Measurements from ENCODE around the gene SPEF2.

The SPEF2 gene

DNA sequence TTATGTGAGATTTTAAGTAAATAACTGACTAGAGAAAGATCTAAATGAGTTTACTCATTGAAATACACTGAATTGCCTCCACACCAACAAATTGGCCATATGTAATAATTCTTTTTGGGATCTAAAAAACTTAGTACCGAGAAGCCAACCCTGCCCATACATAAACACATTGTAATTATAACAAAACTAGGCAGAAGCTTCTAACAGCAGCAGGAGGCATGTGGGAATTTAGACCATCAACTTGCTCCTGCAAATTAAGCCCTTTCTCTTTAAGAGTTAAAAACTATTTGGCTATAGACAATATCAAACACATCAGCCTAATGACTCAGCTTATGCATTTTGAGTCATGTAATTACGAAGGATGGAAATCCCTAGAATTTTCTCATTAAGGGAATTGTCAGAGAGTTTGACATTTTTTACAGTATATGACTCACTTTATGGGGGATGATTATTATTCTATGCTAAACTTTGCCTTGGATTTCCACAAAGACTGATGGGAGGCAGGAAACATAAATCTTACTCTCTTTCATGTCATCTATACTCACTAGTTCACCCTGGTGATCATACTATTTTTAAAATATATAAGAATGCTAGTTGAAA is 240.0 kb downstream of the SPEF2 start:
- no peak for DNase-seq

GRCh38 chr5:35859101-35859661 is 241.5 kb downstream of the SPEF2 start:
- DNase-seq, result no peak

DNA sequence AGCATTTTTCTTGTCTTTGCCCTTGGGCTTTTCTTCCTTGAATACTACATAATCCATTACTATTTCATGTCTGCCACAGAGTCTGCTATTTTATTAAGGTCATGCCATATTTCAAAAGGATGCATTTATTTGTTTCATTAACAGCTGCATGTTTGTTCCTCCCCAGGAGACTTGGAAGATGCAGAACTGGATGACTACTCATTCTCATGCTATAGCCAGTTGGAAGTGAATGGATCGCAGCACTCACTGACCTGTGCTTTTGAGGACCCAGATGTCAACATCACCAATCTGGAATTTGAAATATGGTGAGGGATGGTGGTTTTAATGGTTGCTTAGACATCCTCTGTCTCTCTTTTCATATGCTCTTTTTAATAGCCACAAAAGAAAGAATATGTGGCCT is 243.0 kb downstream of the SPEF2 start:
- DNase-seq, result no peak

- DNase-seq, result no peak
Observed at GRCh38 chr5:35861718-35862117, 244.1 kb downstream of the SPEF2 start.

GRCh38 chr5:35862126-35862525 is 244.5 kb downstream of the SPEF2 start:
- no peak for DNase-seq

GRCh38 chr5:35863159-35863558 is 245.5 kb downstream of the SPEF2 start:
- no peak for DNase-seq

Measured in T1000 (cell line).